GM12874 (cell line): ENCODE measurements around the gene RSU1.

ENCODE experiments used
- CTCF ChIP-seq: IDR thresholded peaks from 2 replicates; pipeline ENCODE4 v1.5.1; 2011; ENCODE audit warnings: low read depth, mild to moderate bottlenecking, control low read depth, low read length, moderate library complexity; ENCODE audit not compliant: insufficient read depth

RSU1 gene

DNA sequence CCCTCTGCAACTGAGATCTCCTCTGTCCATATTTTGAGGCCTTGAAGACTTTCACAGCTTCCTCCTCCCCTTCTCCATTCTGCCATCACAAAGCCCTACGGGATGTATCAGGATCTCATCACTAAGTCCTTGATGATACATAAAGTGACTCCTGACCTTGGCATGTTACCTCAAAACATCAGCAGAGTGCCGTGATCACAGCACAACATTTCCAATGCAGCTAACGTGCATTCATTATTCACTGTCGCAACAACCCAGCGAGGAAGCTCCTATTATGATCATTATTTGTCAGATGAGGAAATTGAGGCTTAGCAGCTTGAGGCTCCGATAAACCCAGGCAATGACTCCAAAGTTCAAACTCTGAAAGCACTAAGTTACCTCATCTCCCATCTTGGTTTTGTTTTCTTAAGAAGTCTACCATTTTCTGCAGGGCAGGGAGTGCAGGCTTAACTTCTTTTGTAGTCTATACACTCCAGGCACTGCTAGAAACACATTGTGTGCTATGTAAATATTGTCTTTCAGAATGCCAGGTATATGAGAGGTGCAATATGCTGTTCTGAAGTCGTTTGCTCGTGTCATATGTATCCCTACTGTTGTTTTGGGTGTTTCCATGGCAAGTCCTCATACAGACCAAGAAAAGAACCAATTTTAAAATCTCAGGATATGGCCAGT is 215.0 kb downstream of the RSU1 start:
- no peak for TF ChIP-seq CTCF

GRCh38 chr10:16599662-16600061 is 217.6 kb downstream of the RSU1 start:
- TF ChIP-seq CTCF = no peak

GRCh38 chr10:16597656-16598055 is 219.6 kb downstream of the RSU1 start:
- TF ChIP-seq CTCF = no peak

DNA sequence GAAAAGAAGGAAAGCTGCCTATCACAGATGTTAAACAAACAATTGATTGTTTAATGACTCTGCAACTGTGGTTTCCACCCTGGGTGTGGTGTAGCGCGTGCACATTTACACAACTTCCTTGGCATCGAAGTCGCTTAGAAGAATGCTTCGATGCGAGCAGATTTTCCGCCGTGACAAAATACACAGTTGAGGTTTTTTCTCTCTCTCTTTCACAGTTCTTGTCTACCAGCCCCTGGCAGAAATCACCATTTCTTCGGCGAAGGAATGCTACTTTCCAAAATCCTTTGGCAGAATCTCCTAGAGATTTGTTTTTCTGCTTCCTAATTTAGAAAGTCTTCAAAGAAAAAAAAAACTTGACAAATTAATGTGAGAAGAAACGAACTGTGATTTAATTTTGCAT is 224.8 kb downstream of the RSU1 start:
- no peak for TF ChIP-seq CTCF

DNA sequence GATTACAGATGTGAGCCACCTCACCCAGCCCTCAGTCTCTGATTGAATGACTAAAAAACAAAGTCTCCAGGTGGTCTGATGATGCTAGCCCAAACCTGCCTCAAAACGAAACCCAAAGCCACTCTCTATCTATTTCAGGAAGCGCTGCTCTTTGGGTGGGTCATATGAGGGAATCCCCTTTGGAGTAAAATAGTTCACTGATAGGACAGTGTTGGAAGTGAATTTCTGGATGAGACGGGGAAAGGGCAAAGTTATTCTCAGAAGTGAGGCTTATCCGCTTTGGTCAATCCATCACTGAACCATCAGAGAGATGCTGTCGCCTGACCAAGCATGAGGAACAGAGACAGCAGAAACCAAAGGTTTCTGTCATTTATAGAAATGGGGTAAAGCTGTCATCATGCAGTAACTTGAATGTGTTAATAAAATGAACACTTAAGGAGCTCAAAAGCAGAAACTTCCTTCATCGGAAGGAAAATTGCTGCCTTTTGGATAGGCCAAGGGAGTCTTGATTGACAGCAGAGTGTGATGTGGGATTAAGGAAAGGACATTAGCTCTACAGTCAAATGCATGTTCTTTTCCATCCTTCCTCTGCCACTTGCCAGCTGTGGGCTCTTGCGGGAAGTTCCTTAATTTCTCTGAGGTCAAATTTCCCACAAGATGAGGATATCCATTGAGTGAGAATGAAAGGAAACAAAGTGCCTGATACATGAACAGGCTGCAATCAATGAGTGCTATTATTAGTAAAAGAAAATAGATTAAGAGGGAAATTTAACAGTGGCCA is 230.7 kb downstream of the RSU1 start:
- no peak for TF ChIP-seq CTCF

DNA sequence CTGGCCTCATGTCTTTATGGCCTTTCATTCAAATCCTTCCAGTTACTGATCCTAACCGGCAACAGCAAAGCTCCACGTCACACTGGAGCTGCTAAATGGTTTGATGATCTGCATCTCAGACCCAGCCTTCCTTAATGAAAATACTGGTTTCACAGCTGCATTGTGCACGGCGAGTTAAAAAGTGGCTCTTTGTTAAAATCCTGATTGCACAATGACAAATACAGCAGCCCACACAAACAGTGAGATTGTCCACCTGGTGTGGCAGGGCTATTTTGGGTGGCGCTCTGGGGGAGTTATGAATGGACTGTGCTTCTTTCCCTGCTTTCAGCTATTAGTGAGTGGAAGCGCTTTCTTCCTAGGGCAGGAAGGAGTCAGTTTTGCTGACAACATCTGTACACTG is 232.1 kb downstream of the RSU1 start:
- no peak for TF ChIP-seq CTCF

GRCh38 chr10:16583382-16583781 is 233.8 kb downstream of the RSU1 start:
- no peak for TF ChIP-seq CTCF
